NCI-H1092 treated with DMSO at 0.1 percent for 48 hours (cell line): Measurements from ENCODE around the gene EIF4E1B.
A peak's percentile ranks its signal among the peaks of the same experiment; 100 is the strongest.

Experiments used
- DNase-seq: peaks from one replicate; lab custom pipeline; 2025; lab: John Stamatoyannopoulos, UW

EIF4E1B gene

GRCh38 chr5:176627582-176627981 is 2.9 kb upstream of the EIF4E1B start:
- DNase-seq = no peak

- DNase-seq = no peak
These were observed 1.9 kb upstream of the EIF4E1B start for GRCh38 chr5:176628406-176629228.

GRCh38 chr5:176629317-176629852 is 1.1 kb upstream of the EIF4E1B start:
- no peak for DNase-seq

GRCh38 chr5:176630681-176631222 is 277 bp downstream of the EIF4E1B start:
- DNase-seq = peak; percentile 29

- DNase-seq = peak; percentile 10
These were observed 1.1 kb downstream of the EIF4E1B start for GRCh38 chr5:176631383-176632200.

GRCh38 chr5:176632745-176633144 is 2.3 kb downstream of the EIF4E1B start:
- DNase-seq = no peak

- no peak for DNase-seq
These were observed 3.1 kb downstream of the EIF4E1B start for GRCh38 chr5:176633598-176633997.

- no peak for DNase-seq
These were observed 6.0 kb downstream of the EIF4E1B start for GRCh38 chr5:176636426-176636825.

GRCh38 chr5:176637556-176637955 is 7.1 kb downstream of the EIF4E1B start:
- no peak for DNase-seq

- DNase-seq = no peak
These were observed 8.0 kb downstream of the EIF4E1B start for GRCh38 chr5:176638437-176638836.

- DNase-seq = no peak
These were observed 8.7 kb downstream of the EIF4E1B start for GRCh38 chr5:176639208-176639607.

- peak; percentile 62 for DNase-seq
These were observed 9.5 kb downstream of the EIF4E1B start for GRCh38 chr5:176639981-176640380.

- no peak for DNase-seq
These were observed 10.1 kb downstream of the EIF4E1B start for GRCh38 chr5:176640616-176641015.

- DNase-seq = no peak
These were observed 12.4 kb downstream of the EIF4E1B start for GRCh38 chr5:176642675-176643490.

- DNase-seq = no peak
These were observed 13.2 kb downstream of the EIF4E1B start for GRCh38 chr5:176643491-176644219.

- DNase-seq = no peak
These were observed 13.8 kb downstream of the EIF4E1B start for GRCh38 chr5:176644294-176644693.

- DNase-seq = no peak
These were observed 14.6 kb downstream of the EIF4E1B start for GRCh38 chr5:176644878-176645670.

GRCh38 chr5:176646049-176646706 is 15.7 kb downstream of the EIF4E1B start:
- no peak for DNase-seq

- no peak for DNase-seq
These were observed 16.2 kb downstream of the EIF4E1B start for GRCh38 chr5:176646707-176647029.
